GM12892 (cell line): ENCODE data around the gene SLIT3.

Experiments used
- POLR2A ChIP-seq: IDR thresholded peaks from 2 replicates; pipeline ENCODE4 v1.6.1; 2011; ENCODE audit warnings: low read depth, low read length, control low read depth
- POLR2AphosphoS5 ChIP-seq: IDR thresholded peaks from 2 replicates; pipeline ENCODE4 v1.6.1; 2011; ENCODE audit warnings: low read depth, low read length, control low read depth

GRCh38 chr5:168676501-168676900, 624.4 kb downstream of the SLIT3 start:
- TF ChIP-seq POLR2A (no peak), POLR2AphosphoS5 (no peak)
